Pons (tissue), 1 donor: ENCODE measurements around the gene SRGAP2C.
A peak's percentile ranks its signal among the peaks of the same experiment; 100 is the strongest.
"Not testable (repeated sequence)": the region's sequence is repeated elsewhere in the genome, so short reads cannot be mapped to it uniquely, and the experiment has no call there.

ENCODE experiments used
- DNase-seq: peaks from one replicate; pipeline ENCODE4 v3.0.0-alpha.2; 2016; ENCODE audit warnings: low spot score

SRGAP2C gene

GRCh38 chr1:121385162-121385561 is 200.4 kb downstream of the SRGAP2C start:
- not testable (repeated sequence) for DNase-seq

DNA sequence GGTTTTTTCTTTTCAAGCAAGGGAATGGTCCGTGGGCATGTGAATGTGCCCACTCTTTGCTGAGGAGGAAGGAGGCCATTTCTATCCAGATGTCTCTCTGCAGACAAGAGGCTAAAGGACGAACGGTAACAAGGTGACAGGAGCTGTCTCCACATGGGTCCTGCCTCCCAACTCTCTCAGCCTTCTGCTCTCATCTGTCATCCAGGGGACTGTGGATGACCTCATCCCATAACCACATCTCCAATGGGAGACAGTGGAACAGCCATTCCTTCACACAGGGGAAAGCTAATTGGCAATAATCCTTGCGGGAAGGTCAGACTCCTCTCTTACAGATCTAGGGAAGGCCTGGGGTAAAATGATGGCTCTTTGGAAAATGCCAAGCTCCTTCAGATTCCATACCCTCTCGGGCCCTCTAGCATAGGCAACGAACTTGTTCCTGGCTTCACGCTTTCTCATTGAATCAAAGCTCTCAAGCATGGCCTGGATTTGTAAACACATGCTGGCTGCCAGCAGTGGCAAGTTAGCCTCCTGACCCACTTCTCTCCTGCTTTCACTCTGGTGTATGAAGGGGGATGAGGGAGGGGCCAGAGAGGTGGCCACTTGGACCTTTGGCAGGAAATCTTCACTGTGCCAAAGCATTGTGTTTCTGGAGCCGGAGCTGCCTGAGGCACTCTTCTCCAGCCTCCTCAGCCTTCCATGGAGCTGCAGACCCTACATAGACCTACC is 201.0 kb downstream of the SRGAP2C start:
- DNase-seq, result not testable (repeated sequence)

DNA sequence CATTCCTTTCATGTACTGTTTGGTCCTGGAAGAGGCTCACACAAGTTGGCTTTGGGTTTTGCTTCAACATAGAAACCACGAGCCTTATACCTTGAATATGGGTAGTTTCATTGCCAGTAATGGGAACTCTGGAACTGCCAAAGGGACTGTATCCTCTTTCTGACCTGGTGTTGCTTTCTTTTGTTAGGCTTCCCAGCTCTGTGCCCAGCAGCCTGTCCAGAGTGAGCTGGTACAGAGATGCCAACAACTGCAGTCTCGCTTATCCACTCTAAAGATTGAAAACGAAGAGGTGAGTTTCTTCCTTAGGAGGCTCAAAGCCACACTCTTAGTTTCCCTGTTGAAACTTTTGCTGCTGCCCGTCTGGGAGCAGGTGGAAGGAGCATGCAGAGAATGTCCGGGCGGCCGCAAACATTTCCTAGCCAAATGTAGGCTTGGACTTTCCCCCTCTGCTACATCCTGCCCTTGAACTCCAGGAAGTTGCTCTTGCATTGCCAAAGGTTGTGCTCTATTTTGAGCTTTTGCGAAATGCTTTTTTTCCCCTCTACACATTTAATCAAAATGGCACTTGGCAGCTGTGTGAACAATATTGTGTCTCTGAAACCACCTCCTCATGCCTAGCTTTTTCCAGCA is 201.7 kb downstream of the SRGAP2C start:
- DNase-seq, result not testable (repeated sequence)

GRCh38 chr1:121389895-121390560 is 205.3 kb downstream of the SRGAP2C start:
- DNase-seq, result not testable (repeated sequence)

DNA sequence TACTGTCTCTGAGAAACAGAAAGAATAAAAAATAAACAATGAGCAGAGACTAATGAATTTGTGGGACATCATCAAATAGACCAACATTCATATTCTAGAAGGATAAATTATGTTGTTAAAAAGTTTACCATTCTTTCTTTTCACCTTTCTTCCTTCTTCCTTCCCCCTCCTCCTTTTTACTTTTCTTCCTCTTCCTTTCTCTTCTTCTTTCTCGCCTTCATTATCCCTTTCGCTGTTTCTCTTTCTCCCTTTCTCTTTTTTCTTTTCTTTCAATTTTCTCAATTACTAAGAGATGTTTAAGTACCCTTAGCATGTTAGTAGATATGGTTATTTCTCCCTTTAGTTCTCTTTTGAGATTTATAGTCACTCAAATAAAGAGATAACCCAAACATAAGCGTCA is 207.4 kb downstream of the SRGAP2C start:
- DNase-seq, result not testable (repeated sequence)

- DNase-seq, result not testable (repeated sequence)
Measured at GRCh38 chr1:121395718-121396201, 211.0 kb downstream of the SRGAP2C start.

DNA sequence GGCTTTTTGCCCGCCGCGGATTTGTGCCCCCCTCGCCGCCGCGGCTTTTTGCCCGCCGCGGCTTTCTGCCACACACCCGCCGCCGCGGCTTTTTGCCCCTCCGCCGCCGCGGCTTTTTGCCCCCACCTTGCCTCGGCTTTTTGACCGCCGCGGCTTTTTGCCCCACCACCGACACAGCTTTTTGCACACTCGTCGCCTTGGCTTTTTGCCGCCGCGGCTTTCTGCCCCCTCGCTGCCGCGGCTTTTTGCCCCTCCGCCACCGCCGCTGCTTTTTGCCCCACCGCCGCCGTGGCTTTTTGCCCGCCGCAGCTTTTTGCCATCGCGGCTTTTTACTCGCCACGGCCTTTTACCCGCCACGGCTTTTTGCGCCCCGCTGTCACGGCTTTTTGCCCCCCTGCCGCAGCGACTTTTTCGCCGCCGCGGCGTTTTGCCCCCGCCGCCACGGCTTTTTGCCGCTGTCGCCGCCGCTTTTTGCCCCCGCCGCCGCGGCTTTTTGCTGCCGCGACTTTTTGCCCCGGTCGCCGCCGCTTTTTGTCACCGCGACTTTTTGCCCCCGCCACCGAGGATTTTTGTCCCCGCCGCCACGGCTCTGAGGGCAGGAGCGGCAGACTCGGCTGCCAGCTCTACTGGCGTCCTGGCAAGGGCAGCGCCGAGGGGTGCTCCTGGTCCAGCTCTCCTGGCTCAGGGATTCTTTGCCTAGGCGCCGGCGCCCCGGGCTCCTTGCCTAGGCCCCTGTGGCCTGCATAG is 211.7 kb downstream of the SRGAP2C start:
- DNase-seq, result not testable (repeated sequence)

GRCh38 chr1:121397101-121397500 is 212.3 kb downstream of the SRGAP2C start:
- not testable (repeated sequence) for DNase-seq

DNA sequence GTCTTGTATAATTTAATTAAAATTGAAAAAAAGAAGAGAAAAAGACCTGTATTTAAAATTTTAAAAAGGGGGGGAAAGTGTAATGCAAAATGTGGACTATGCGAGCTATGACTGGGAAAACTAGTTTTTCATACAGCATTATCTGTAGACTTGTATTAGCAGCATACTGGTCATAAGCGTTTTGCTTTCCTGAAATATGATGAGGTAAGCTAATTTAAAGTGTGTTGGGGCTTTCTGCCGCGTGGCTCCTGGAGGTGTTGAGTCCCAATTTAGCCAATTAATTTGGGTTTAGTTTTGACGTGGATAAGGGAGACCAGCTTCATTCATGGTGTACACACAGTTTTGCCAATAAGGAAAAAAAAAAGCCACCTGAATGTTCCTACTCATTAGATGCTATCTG is 214.4 kb downstream of the SRGAP2C start:
- DNase-seq, result not testable (repeated sequence)

- not testable (repeated sequence) for DNase-seq
Measured at GRCh38 chr1:121400108-121400507, 215.3 kb downstream of the SRGAP2C start.

DNA sequence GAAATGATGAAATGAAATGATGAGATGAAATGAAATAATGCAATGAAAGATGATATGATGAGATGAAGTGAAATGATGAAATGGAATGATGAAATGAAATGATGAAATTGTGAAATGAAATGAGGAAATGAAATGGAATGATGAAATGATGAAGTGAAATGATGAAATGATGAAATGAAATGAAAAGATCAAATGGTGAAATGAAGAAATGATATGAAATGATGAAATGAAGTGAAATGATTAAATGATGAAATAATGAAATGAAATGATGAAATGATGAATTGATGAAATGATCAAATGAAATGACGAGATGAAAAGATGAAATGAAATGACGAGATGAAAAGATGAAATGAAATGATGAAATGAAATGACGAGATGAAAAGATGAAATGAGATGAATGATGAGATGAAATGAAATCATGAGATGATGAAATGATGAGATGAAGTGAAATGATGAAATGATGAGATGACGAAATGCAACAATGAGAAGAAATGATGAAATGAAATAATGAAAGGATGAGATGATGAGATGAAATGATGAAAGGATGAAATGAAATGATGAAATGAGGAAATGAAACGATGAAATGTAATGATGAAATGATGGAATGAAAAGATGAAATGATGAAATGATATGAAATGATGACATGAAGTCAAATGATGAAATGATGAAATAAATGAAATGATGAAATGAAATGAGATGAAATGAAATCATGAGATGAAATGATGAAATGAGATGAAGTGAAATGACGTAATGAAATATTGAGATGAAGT is 216.0 kb downstream of the SRGAP2C start:
- not testable (repeated sequence) for DNase-seq

- not testable (repeated sequence) for DNase-seq
Measured at GRCh38 chr1:121401375-121401955, 216.7 kb downstream of the SRGAP2C start.

- not testable (repeated sequence) for DNase-seq
Measured at GRCh38 chr1:121403254-121403653, 218.5 kb downstream of the SRGAP2C start.

DNA sequence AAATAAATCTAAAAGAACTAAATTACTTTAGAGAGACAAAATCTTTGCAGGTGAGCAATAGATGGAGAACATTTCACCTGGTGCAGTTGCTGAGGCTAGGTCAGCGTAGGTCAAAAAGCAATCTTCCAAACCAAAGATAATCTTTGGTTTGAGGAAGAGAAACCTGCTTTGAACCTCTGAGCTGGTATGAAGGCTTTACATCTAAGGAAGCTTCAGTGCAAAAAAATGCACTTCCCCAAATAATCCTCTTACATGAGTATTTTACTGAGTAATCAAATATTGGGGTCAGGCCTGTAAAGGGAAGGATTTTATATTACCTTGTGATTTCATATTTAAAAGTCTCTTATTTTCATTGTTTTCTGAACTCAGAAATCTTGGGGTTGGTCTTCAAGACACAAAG is 223.6 kb downstream of the SRGAP2C start:
- peak; percentile 64 for DNase-seq

GRCh38 chr1:121413821-121414220 is 229.0 kb downstream of the SRGAP2C start:
- DNase-seq, result no peak

DNA sequence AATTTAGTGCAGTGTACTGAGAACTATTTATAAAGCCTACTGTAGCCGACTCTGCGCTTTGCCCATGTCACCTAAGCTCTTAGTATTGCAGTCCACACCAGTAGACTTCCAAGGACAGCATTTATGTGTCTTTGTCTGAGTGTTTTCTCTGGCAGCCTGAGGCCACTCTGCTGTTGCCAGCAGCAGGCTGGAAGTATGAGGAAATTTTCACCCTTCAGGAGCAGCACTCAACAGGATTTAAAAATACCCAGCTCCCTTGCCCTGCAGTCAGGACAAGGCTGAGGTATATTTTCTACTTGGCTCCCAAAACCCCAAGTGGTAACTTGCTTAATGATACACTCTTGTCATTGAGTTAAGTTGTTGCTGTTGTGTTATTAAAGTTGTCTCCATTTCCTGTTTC is 230.1 kb downstream of the SRGAP2C start:
- DNase-seq, result peak; percentile 34

- DNase-seq, result no peak
Measured at GRCh38 chr1:121417325-121417923, 232.6 kb downstream of the SRGAP2C start.

- no peak for DNase-seq
Measured at GRCh38 chr1:121418369-121419049, 233.7 kb downstream of the SRGAP2C start.

DNA sequence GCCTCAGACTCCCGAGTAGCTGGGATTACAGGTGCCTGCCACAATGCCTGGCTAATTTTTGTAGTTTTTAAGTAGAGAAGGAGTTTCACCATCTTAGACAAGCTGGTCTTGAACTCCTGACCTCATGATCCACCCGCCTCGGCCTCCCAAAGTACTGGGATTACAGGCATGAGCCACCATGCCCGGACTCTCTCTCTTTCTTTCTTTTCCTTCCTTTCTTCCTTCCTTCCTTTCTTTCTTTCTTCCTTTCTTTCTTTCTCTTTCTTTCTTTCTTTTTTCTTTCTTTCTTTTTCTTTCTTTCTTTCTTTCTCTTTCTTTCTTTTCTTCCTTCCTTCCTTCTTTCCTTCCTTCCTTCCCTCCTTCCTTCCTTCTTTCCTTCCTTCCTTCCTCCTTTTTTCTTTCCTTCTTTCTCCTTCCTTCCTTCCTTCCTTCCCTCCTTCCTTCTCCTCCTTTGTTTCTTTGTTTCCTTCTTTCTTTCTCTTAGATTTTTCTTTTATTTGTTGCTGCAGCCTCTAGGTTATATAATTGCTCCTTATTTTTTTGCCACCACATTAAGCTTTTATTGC is 234.4 kb downstream of the SRGAP2C start:
- DNase-seq, result not testable (repeated sequence)
